ENCODE measurements around the gene FGF2. TPM values are rescaled to one million over a fixed set of nuclear protein-coding genes. Genes with fewer than 3 reads are reported as not detected.

Gene FGF2
- total and polyA plus RNA-seq, 2 donors (not counting 1 experiment from before 2014, with no cell fraction given): 0.13 TPM; not detected in 1

- no peak overlapping the region for H3K27ac Mint-ChIP-seq
- 95% methylated on average over 3 of the region's 5 CpGs for WGBS (ENCODE audit: insufficient coverage)
Measured at GRCh38 chr4:122921300-122921699, 94.7 kb downstream of the FGF2 start.

More at GRCh38 chr4:122921300-122921699, 94.7 kb downstream of the FGF2 start:
- H3K9ac ChIP-seq (ENCODE audit: low read length): no peak overlapping the region
- CTCF ChIA-PET: interaction anchor here (1.7 to 3.4 kb wide), 3 partner anchors 9 to 189 kb away, joined by 8 to 15 read pairs (median 12); partner anchors contain the start of gene BBS12
- no peaks in the 10 kb centered on the region for H3K36me3 ChIP-seq (replicated peaks in 1 of 2; ENCODE audit: control extremely low read depth in 1 of 2, control insufficient read depth in 1 of 2, extremely low read depth in 1 of 2, insufficient read depth in 2 of 2, low read length in 1 of 2)
- no peaks in the 10 kb centered on the region for H3K9me3 Mint-ChIP-seq (ENCODE audit: insufficient read depth)
- no peak overlapping the region for H3K4me3 ChIP-seq (ENCODE audit: control extremely low read depth in 1 of 5, extremely low read depth in 1 of 5, insufficient read depth in 1 of 5, low read depth in 2 of 5, low read length in 4 of 5)
- peak overlapping the region; percentile 81 for H3K4me2 ChIP-seq (replicated peaks; ENCODE audit: low read depth, low read length, poor library complexity, severe bottlenecking)
- H3K4me1 Mint-ChIP-seq: peaks cover 11% of the 10 kb centered on the region
- H3K79me2 ChIP-seq (ENCODE audit: control insufficient read depth, insufficient read depth, low read length): peaks cover 11% of the 10 kb centered on the region
- intact Hi-C loops (cut with micrococcal nuclease): loop anchor here (5.0 kb wide), 2 partner anchors 94 to 1099 kb away; partner anchors contain the start of genes CCNA2 and FGF2
- H3K27ac ChIP-seq (ENCODE audit: low read length in 2 of 2): no peak overlapping the region
- peak overlapping the region; percentile 93 for H2AFZ ChIP-seq (ENCODE audit: insufficient read depth, low read depth, low read length, poor library complexity, severe bottlenecking)
- DNase-seq (no peak), ATAC-seq (ENCODE audit: low read depth) (no peak)
- H3K27me3 Mint-ChIP-seq: no peaks in the 10 kb centered on the region
- H3K27me3 ChIP-seq (replicated peaks in 1 of 4; ENCODE audit: control extremely low read depth in 1 of 4, control insufficient read depth in 3 of 4, insufficient read depth in 4 of 4, low read length in 3 of 4): no peaks in the 10 kb centered on the region
- H3K9me3 ChIP-seq (ENCODE audit: control extremely low read depth in 1 of 3, control insufficient read depth in 2 of 3, insufficient read depth in 1 of 3, low read length in 2 of 3): no peaks in the 10 kb centered on the region
- peak overlapping the region; percentile 56 for H3K4me3 Mint-ChIP-seq
- no peak for TF ChIP-seq CTCF (IDR thresholded peaks at IDR 0.05)
- TF ChIP-seq EZH2 (IDR thresholded peaks at IDR 0.05; ENCODE audit: borderline replicate concordance, insufficient read depth, low read depth, low read length, poor library complexity, severe bottlenecking): no peak
- no peaks in the 10 kb centered on the region for H4K20me1 ChIP-seq (ENCODE audit: control insufficient read depth, insufficient read depth, low read length, poor library complexity, severe bottlenecking)
- POLR2A ChIA-PET: no interaction called here
- H3K4me1 ChIP-seq (ENCODE audit: control insufficient read depth in 2 of 2, insufficient read depth in 2 of 2, low read length in 2 of 2): peaks cover 13 to 16% of the 10 kb centered on the region in 2 donors
